ENCODE results near the gene DOCK6.

Gene DOCK6

GRCh38 chr19:11236324-11237301 lies 25.7 kb downstream of the DOCK6 start:
- Histone ChIP-seq H3K4me3 (ENCODE audit: severe bottlenecking) (no peak overlapping the region), H3K36me3 (ENCODE audit: low read depth) (peaks cover 59% of the 10 kb centered on the region), H3K27ac (ENCODE audit: poor library complexity, severe bottlenecking) (no peak overlapping the region), H3K27me3 (ENCODE audit: insufficient read depth, poor library complexity, severe bottlenecking) (no peaks in the 10 kb centered on the region), H3K4me1 (ENCODE audit: insufficient read depth, poor library complexity, severe bottlenecking) (no peaks in the 10 kb centered on the region), H3K9me3 (ENCODE audit: severe bottlenecking) (peaks cover 3% of the 10 kb centered on the region)
- ATAC-seq (ENCODE audit: low read depth) (no peak), DNase-seq (ENCODE audit: low spot score) (no peak)
- no peak for TF ChIP-seq CTCF (IDR thresholded peaks at IDR 0.05; ENCODE audit: poor library complexity, severe bottlenecking)

- H3K9me3 ChIP-seq (ENCODE audit: severe bottlenecking): peaks cover 3% of the 10 kb centered on the region
- no peaks in the 10 kb centered on the region for H3K27me3 ChIP-seq (ENCODE audit: insufficient read depth, poor library complexity, severe bottlenecking)
- H3K4me3 ChIP-seq (ENCODE audit: severe bottlenecking): no peak overlapping the region
- H3K4me1 ChIP-seq (ENCODE audit: insufficient read depth, poor library complexity, severe bottlenecking): no peaks in the 10 kb centered on the region
- no peak overlapping the region for H3K27ac ChIP-seq (ENCODE audit: poor library complexity, severe bottlenecking)
- DNase-seq (ENCODE audit: low spot score): no peak
- TF ChIP-seq CTCF (IDR thresholded peaks at IDR 0.05; ENCODE audit: poor library complexity, severe bottlenecking): no peak
- peaks cover 50% of the 10 kb centered on the region for H3K36me3 ChIP-seq (ENCODE audit: low read depth)
- ATAC-seq (ENCODE audit: low read depth): no peak
These were observed 27.7 kb downstream of the DOCK6 start for GRCh38 chr19:11234486-11235075.

GRCh38 chr19:11233073-11233472 lies 29.3 kb downstream of the DOCK6 start:
- H3K4me3 ChIP-seq (ENCODE audit: severe bottlenecking): no peak overlapping the region
- no peaks in the 10 kb centered on the region for H3K9me3 ChIP-seq (ENCODE audit: severe bottlenecking)
- DNase-seq (ENCODE audit: low spot score) (no peak), ATAC-seq (ENCODE audit: low read depth) (no peak)
- no peaks in the 10 kb centered on the region for H3K27me3 ChIP-seq (ENCODE audit: insufficient read depth, poor library complexity, severe bottlenecking)
- H3K4me1 ChIP-seq (ENCODE audit: insufficient read depth, poor library complexity, severe bottlenecking): no peaks in the 10 kb centered on the region
- no peak for TF ChIP-seq CTCF (IDR thresholded peaks at IDR 0.05; ENCODE audit: poor library complexity, severe bottlenecking)
- H3K27ac ChIP-seq (ENCODE audit: poor library complexity, severe bottlenecking): no peak overlapping the region
- H3K36me3 ChIP-seq (ENCODE audit: low read depth): peaks cover 35% of the 10 kb centered on the region

DNA sequence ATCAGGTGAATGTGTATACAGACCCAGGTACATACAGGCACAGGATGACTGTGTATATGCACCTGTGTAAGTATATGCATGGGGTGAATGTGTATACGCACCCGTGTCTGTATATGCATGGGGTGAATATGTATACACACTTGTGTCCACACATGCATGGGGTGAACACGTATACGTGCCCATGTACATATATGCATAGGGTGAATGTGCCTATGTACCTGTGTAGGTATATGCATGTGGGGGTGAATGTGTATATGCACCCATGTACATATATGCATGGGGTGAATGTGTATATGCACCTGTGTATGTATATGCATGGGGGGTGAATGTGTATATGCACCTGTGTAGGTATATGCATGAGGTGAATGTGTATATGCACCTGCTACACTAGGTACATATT lies 29.8 kb downstream of the DOCK6 start:
- Histone ChIP-seq H3K9me3 (ENCODE audit: severe bottlenecking) (no peaks in the 10 kb centered on the region), H3K4me3 (ENCODE audit: severe bottlenecking) (no peak overlapping the region), H3K27ac (ENCODE audit: poor library complexity, severe bottlenecking) (no peak overlapping the region), H3K4me1 (ENCODE audit: insufficient read depth, poor library complexity, severe bottlenecking) (no peaks in the 10 kb centered on the region), H3K36me3 (ENCODE audit: low read depth) (peaks cover 35% of the 10 kb centered on the region), H3K27me3 (ENCODE audit: insufficient read depth, poor library complexity, severe bottlenecking) (no peaks in the 10 kb centered on the region)
- DNase-seq (ENCODE audit: low spot score) (no peak), ATAC-seq (ENCODE audit: low read depth) (no peak; the same call in 2 of the 3 replicates)
- no peak for TF ChIP-seq CTCF (IDR thresholded peaks at IDR 0.05; ENCODE audit: poor library complexity, severe bottlenecking)

All from RWPE2 (cell line).